GM18499 (cell line): ENCODE data around the gene SNX25.
"Not testable (repeated sequence)": the region's sequence is repeated elsewhere in the genome, so short reads cannot be mapped to it uniquely, and the experiment has no call there.

Experiments
- ATAC-seq: cut with Tn5 transposase; IDR thresholded peaks from one replicate; pipeline ENCODE4 v1.9.1; 2021; ENCODE audit warnings: moderate number of reproducible peaks; ENCODE audit not compliant: insufficient read depth, unreplicated experiment

SNX25 gene

GRCh38 chr4:185209031-185209851 is at the start of gene SNX25:
SNX25 (plus strand) TSS chr4:185209598; CDS start chr4:185209827, 229 bp downstream.
- ATAC-seq, result peak; percentile 33

GRCh38 chr4:185165605-185166063 is 43.8 kb upstream of the SNX25 start:
- ATAC-seq, result peak; percentile 94

- ATAC-seq, result no peak
These were observed 42.2 kb upstream of the SNX25 start for GRCh38 chr4:185167234-185167633.

- peak; percentile 83 for ATAC-seq
These were observed 37.9 kb upstream of the SNX25 start for GRCh38 chr4:185171373-185172071.

GRCh38 chr4:185179488-185179887 is 29.9 kb upstream of the SNX25 start:
- no peak for ATAC-seq

- no peak for ATAC-seq
These were observed 27.2 kb upstream of the SNX25 start for GRCh38 chr4:185182239-185182638.

GRCh38 chr4:185183622-185184281 is 25.6 kb upstream of the SNX25 start:
- no peak for ATAC-seq

- no peak for ATAC-seq
These were observed 22.6 kb upstream of the SNX25 start for GRCh38 chr4:185186769-185187168.

- no peak for ATAC-seq
These were observed 19.6 kb upstream of the SNX25 start for GRCh38 chr4:185189606-185190305.

GRCh38 chr4:185190306-185190856 is 19.0 kb upstream of the SNX25 start:
- no peak for ATAC-seq

GRCh38 chr4:185192059-185192458 is 17.3 kb upstream of the SNX25 start:
- peak; percentile 70 for ATAC-seq

- ATAC-seq, result no peak
These were observed 14.2 kb upstream of the SNX25 start for GRCh38 chr4:185194924-185195888.

- no peak for ATAC-seq
These were observed 13.0 kb upstream of the SNX25 start for GRCh38 chr4:185196437-185196836.

- not testable (repeated sequence) for ATAC-seq
These were observed 11.2 kb upstream of the SNX25 start for GRCh38 chr4:185198189-185198588.

- ATAC-seq, result no peak
These were observed 7.1 kb upstream of the SNX25 start for GRCh38 chr4:185201977-185202962.

GRCh38 chr4:185202984-185203485 is 6.4 kb upstream of the SNX25 start:
- no peak for ATAC-seq

- ATAC-seq, result peak; percentile 43
These were observed 5.7 kb upstream of the SNX25 start, which contains the start of gene CFAP97 for GRCh38 chr4:185203486-185204237. CFAP97 (minus strand) TSS chr4:185204000; CDS start chr4:185191196, 12,804 bp downstream.
